WI38 (cell line): ENCODE data around the gene CHIA.
A peak's percentile ranks its signal among the peaks of the same experiment; 100 is the strongest.
"Not testable (repeated sequence)": the region's sequence is repeated elsewhere in the genome, so short reads cannot be mapped to it uniquely, and the experiment has no call there.

Experiments used
- H3K4me3 ChIP-seq: 2 replicates; pipeline ENCODE4 v1.5.1; 2011; ENCODE audit warnings: low read depth, mild to moderate bottlenecking, control low read depth, low read length
- CTCF ChIP-seq: IDR thresholded peaks from 2 replicates; pipeline ENCODE4 v1.5.1; 2012; ENCODE audit warnings: low read depth, mild to moderate bottlenecking, control low read depth, low read length

The CHIA gene

GRCh38 chr1:111309690-111310089, 19.0 kb downstream of the CHIA start:
- no peak for TF ChIP-seq CTCF
- no peak overlapping the region for H3K4me3 ChIP-seq

GRCh38 chr1:111318523-111318922, 27.9 kb downstream of the CHIA start:
- no peak for TF ChIP-seq CTCF

GRCh38 chr1:111320066-111320879, 29.6 kb downstream of the CHIA start:
- no peak overlapping the region for H3K4me3 ChIP-seq
- no peak for TF ChIP-seq CTCF

More at GRCh38 chr1:111318523-111318922, 27.9 kb downstream of the CHIA start:
- no peak overlapping the region for H3K4me3 ChIP-seq

- no peak for TF ChIP-seq CTCF
- no peak overlapping the region for H3K4me3 ChIP-seq
These were observed 32.6 kb downstream of the CHIA start for GRCh38 chr1:111323231-111323630.

GRCh38 chr1:111332190-111332589, 41.5 kb downstream of the CHIA start:
- no peak overlapping the region for H3K4me3 ChIP-seq
- TF ChIP-seq CTCF: no peak

GRCh38 chr1:111334169-111334568, 43.5 kb downstream of the CHIA start:
- H3K4me3 ChIP-seq: no peak overlapping the region
- peak; percentile 41 for TF ChIP-seq CTCF

- H3K4me3 ChIP-seq: not testable (repeated sequence)
These were observed 44.7 kb downstream of the CHIA start for GRCh38 chr1:111335214-111335877.

GRCh38 chr1:111338849-111339248, 48.2 kb downstream of the CHIA start:
- H3K4me3 ChIP-seq: not testable (repeated sequence)
